Stimulated activated CD4-positive, alpha-beta T cell treated with anti-CD3 and anti-CD28 coated beads, Interleukin-1b, Interleukin-23, amount 100 ng/mL, for 4 hours (primary cell): Measurements from ENCODE around the gene ARRDC5.
"Not testable (repeated sequence)": the region's sequence is repeated elsewhere in the genome, so short reads cannot be mapped to it uniquely, and the experiment has no call there.

Source experiments
- DNase-seq, 2 donors: peaks; one replicate each; pipeline ENCODE4 v3.0.0-alpha.2; 2020; ENCODE audit warnings: low read depth in 2 of 2

Gene ARRDC5

DNA sequence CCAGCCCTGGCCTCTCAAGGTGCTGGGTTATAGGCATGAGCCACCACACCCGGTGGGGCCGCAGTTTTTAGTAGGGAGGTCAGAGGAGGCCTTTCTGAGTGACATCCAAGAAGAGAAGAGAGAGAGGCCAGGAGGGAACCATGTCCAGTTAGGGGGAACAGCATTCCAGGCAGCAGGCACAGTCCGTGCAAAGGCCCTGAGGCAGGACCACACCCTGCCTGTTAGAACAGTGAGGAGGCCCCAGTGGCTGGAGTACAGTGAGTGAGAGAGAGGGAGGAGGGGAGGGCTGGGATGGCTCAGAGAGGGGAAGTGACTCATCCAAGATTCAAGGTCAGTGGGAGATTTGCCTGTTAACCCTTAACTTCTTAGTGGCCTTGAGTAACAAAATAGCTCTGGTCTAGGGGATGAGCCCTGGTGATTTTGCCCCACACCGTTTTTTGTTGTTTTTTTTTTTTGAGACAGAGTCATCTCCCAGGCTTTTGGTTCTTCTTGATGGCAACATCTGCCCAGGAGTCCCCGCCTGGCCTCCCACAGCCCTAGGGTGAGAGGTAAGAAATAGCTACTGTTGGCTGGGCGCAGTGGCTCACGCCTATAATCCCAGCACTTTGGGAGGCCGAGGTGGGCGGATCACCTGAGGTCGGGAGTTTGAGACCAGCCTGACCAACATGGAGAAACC, 32.5 kb downstream of the ARRDC5 start:
- DNase-seq = no peak

DNA sequence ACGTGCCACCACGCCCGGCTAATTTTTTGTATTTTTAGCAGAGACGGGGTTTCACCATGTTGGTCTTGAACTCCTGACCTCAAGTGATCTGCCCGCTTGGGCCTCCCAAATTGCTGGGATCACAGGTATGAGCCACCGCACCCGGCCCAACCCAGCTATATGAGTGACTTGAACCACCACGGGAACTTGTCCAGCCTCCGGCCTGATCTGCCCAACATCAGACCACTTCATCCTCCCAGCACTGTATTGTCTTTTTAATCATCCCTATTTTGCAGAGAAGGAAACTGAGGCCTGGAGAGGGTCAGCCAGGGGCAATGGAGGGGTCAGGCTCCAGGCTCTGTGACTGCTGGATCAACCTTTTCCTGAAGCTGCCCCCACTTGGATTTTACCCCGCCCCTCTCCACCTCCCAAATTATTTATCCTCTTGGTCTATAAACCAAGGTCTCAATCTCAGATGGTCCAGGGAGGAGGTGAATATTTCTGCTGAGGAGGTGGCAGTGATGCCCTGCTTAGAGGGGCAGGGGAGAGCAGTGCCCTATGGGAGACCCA, 34.3 kb downstream of the ARRDC5 start:
- no peak for DNase-seq

DNA sequence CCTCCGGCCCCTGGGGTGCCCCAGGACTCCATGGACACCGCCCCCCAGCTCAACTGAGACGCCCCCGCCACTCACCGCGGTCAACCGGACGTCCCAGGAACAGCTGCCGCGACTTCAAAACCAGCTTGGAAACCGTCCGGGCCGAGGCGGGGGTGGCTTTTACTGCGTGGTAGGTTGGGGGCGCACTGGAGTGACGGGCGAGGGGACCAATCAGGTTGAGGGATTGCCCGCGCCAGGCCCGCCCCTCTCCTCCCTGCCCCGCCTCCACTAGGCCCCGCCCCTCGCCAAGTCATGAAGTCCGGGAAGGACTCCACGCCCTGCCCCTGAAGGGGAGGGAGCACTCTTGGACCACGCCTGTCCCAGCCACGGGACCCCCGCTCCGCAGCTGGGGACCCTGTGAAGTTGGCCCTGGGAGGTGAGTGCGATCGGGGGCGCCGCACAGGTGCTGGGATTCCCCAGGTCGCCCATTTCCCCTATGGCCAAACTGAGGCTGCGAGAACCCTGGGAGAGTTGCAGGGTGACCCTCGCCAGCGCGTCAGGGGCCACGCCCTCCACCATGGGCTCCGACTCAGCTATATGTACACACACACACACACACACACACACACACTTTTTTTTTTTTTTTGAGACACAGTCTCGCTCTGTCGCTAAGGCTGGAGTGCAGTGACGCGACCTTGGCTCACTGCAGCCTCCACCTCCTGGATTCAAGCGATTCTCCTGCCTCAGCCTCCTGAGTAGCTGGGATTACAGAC, 35.0 kb downstream of the ARRDC5 start, which contains the start of gene PLIN3:
Gene PLIN3, minus strand, starts transcription at position 134 of the 752 bp plus-strand sequence. CDS start 6,273 bp downstream, outside the sequence.
- peak; percentile 94 to 95 for DNase-seq

- peak; percentile 41 to 49 for DNase-seq
These were observed 35.9 kb downstream of the ARRDC5 start for GRCh38 chr19:4866595-4867424.

- no peak for DNase-seq
These were observed 41.5 kb downstream of the ARRDC5 start for GRCh38 chr19:4861147-4861546.

DNA sequence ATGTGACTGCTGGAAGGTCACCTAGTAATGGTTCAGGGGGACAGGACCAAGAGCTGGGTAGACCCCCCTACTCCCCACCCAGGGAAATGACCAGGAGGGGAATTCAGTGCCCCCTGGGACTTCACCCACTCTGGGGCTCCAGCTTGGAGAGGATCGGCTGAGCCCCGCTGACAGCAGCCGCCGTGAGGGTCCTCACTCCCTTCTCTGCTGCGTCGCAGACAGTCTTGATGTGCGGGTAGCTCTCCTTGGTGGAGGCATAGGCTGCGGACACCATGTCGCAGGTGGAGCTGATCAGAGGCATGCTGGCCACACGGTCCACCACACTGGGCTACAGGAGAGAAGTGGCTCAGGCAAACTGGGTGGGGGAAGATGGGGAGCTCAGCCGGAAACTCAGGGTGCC, 43.0 kb downstream of the ARRDC5 start:
- DNase-seq = no peak

DNA sequence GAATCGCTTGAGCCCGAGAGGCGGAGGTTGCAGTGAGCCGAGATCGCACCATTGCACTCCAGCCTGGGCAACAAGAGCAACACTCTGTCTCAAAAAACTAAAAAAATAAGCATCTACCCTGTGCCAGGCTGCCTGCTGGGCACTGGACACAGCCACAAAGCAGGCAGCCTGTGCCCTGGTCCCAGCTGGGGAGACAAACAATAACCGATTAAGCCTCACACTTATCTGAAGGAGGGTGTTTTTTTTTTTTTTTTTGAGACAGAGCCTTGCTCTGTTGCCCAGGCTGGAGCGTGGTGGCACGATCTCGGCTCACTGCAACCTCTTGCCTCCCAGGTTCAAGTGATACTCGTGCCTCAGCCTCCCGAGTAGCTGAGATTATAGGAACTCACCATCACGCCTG, 46.2 kb downstream of the ARRDC5 start:
- not testable (repeated sequence) for DNase-seq

DNA sequence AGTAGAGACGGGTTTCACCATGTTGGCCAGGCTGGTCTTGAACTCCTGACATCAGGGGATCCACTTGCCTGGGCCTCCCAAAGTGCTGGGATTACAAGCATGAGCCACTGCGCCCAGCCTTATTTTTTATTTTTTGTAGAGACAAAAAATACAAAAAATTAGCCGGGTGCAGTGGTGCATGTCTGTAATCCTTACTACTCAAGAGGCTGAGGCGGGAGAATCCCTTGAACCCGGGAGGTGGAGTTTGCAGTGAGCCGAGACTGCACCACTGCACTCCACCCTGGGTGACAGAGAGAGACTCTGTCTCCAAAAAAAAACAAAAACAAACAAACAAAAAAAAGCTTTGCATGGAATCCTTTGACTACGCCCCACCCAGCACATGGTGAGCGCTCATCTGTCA, 49.2 kb downstream of the ARRDC5 start:
- DNase-seq = not testable (repeated sequence)

GRCh38 chr19:4852484-4852883, 50.2 kb downstream of the ARRDC5 start:
- no peak for DNase-seq

GRCh38 chr19:4851551-4852290, 51.0 kb downstream of the ARRDC5 start:
- DNase-seq = peak; percentile 73 to 82

DNA sequence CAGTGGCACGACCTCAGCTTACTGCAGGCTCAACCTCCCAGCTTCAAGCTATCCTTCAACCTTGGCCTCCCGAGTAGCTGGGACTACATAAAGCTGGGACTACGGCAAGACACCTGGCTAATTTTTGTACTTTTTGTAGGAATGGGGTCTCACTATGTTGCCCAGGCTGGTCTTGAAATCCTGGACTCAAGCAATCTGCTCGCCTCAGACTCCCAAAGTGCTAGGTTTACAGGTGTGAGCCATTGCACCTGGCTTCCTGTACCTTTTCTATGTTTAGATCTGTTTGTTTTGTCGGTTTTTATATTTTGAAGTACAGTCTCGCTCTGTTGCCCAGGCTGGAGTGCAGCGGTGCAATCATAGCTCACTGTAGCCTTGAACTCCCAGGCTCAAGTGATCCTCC, 53.7 kb downstream of the ARRDC5 start:
- DNase-seq = no peak

GRCh38 chr19:4847190-4847973, 55.3 kb downstream of the ARRDC5 start:
- no peak for DNase-seq

DNA sequence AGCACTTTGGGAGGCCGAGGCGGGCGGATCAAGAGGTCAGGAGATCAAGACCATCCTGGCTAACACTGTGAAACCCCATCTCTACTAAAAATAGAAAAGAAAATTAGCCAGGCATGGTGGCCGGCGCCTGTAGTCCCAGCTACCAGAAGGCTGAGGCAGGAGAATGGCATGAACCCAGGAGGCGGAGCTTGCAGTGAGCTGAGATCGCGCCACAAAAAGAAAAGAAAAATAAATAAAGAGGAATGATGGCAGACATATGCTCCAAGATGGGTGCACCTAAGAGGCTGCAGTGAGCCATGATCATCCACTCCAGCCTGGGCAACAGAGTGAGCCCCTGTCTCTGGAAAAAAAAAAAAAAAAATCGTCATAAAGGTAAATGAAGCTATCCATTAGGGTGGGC, 56.7 kb downstream of the ARRDC5 start:
- not testable (repeated sequence) for DNase-seq

GRCh38 chr19:4844348-4845179, 58.1 kb downstream of the ARRDC5 start:
- DNase-seq = no peak

- DNase-seq = no peak
These were observed 59.1 kb downstream of the ARRDC5 start for GRCh38 chr19:4843647-4843965.
